H9 (cell line): ENCODE data around the gene HDAC3. TPM values are rescaled to one million over a fixed set of nuclear protein-coding genes. Genes with fewer than 3 reads are reported as not detected.

Source experiments
- DNase-seq: peaks from one replicate; pipeline ENCODE4 v3.0.0-alpha.2; 2017
- H2AFZ ChIP-seq: one replicate; pipeline ENCODE4 v1.6.1; 2013; ENCODE audit warnings: mild to moderate bottlenecking, low read length, control low read depth, moderate library complexity
- H2AK5ac ChIP-seq: 2 replicates; pipeline ENCODE4 v1.6.1; 2013; ENCODE audit warnings: low read length, control low read depth, mixed read lengths; ENCODE audit not compliant: insufficient read length
- H2BK120ac ChIP-seq: one replicate; pipeline ENCODE4 v1.6.1; 2013; ENCODE audit warnings: low read depth, mild to moderate bottlenecking, low read length, control low read depth, inconsistent platforms; ENCODE audit not compliant: poor library complexity, severe bottlenecking
- H2BK12ac ChIP-seq: 2 replicates; pipeline ENCODE4 v1.6.1; 2013; ENCODE audit warnings: low read length, control low read depth, mixed read lengths, low read depth; ENCODE audit not compliant: insufficient read length
- H2BK15ac ChIP-seq: 2 replicates; pipeline ENCODE4 v1.6.1; 2013; ENCODE audit warnings: low read depth, low read length, control low read depth
- H2BK20ac ChIP-seq: one replicate; pipeline ENCODE4 v1.6.1; 2013; ENCODE audit warnings: low read depth, mild to moderate bottlenecking, low read length, control low read depth, inconsistent platforms; ENCODE audit not compliant: poor library complexity, severe bottlenecking
- H2BK5ac ChIP-seq: 2 replicates; pipeline ENCODE4 v1.6.1; 2013; ENCODE audit warnings: low read length, control low read depth, mixed read lengths; ENCODE audit not compliant: insufficient read length
- H3K14ac ChIP-seq: 2 replicates; pipeline ENCODE4 v1.6.1; 2013; ENCODE audit warnings: low read length, control low read depth; ENCODE audit not compliant: insufficient read depth
- H3K18ac ChIP-seq: 2 replicates; pipeline ENCODE4 v1.6.1; 2013; ENCODE audit warnings: low read depth, mild to moderate bottlenecking, mixed read lengths, low read length, control low read depth; ENCODE audit not compliant: insufficient read length
- H3K23ac ChIP-seq: 2 replicates; pipeline ENCODE4 v1.6.1; 2013; ENCODE audit warnings: low read length, control low read depth, mixed read lengths, low read depth; ENCODE audit not compliant: insufficient read length
- H3K23me2 ChIP-seq: 2 replicates; pipeline ENCODE4 v1.6.1; 2013; ENCODE audit warnings: low read depth, mild to moderate bottlenecking, mixed read lengths, low read length, control low read depth; ENCODE audit not compliant: insufficient read length, poor library complexity, severe bottlenecking
- H3K27ac ChIP-seq: 2 replicates; pipeline ENCODE4 v1.5.1; 2013; ENCODE audit warnings: low read length, control low read depth, mixed read lengths, low read depth; ENCODE audit not compliant: insufficient read length
- H3K27me3 ChIP-seq: 2 replicates; pipeline ENCODE4 v1.6.1; 2013; ENCODE audit warnings: low read length, control low read depth, inconsistent platforms; ENCODE audit not compliant: insufficient read depth
- H3K4ac ChIP-seq: 2 replicates; pipeline ENCODE4 v1.6.1; 2013; ENCODE audit warnings: low read depth, mild to moderate bottlenecking, control low read depth, inconsistent platforms, low read length, moderate library complexity
- H3K4me1 ChIP-seq: 2 replicates; pipeline ENCODE4 v1.6.1; 2013; ENCODE audit warnings: low read length, control low read depth, inconsistent platforms; ENCODE audit not compliant: insufficient read depth
- H3K4me2 ChIP-seq: 2 replicates; pipeline ENCODE4 v1.6.1; 2013; ENCODE audit warnings: low read length, control low read depth, mixed read lengths; ENCODE audit not compliant: insufficient read length, insufficient read depth
- H3K56ac ChIP-seq: 2 replicates; pipeline ENCODE4 v1.6.1; 2013; ENCODE audit warnings: low read depth, mild to moderate bottlenecking, mixed read lengths, low read length, control low read depth; ENCODE audit not compliant: insufficient read length
- H3K79me1 ChIP-seq: 2 replicates; pipeline ENCODE4 v1.6.1; 2013; ENCODE audit warnings: low read depth, mild to moderate bottlenecking, moderate library complexity, low read length, control low read depth, inconsistent platforms; ENCODE audit not compliant: insufficient read depth, poor library complexity, severe bottlenecking
- H3K79me2 ChIP-seq: 2 replicates; pipeline ENCODE4 v1.6.1; 2013; ENCODE audit warnings: low read length, control low read depth, inconsistent platforms; ENCODE audit not compliant: insufficient read depth
- H3K9ac ChIP-seq: 2 replicates; pipeline ENCODE4 v1.6.1; 2013; ENCODE audit warnings: low read length, control low read depth, mixed read lengths; ENCODE audit not compliant: insufficient read length; ENCODE audit errors: extremely low read depth
- H3K9me3 ChIP-seq: one replicate; pipeline ENCODE4 v1.6.1; 2013; ENCODE audit warnings: low read depth, low read length, inconsistent platforms; ENCODE audit not compliant: control insufficient read depth
- H3T11ph ChIP-seq: one replicate; pipeline ENCODE4 v1.6.1; 2013; ENCODE audit warnings: mild to moderate bottlenecking, low read length, control low read depth, inconsistent platforms
- H4K20me1 ChIP-seq: one replicate; pipeline ENCODE4 v1.6.1; 2013; ENCODE audit not compliant: control insufficient read depth, insufficient read length, insufficient read depth
- H4K5ac ChIP-seq: 2 replicates; pipeline ENCODE4 v1.6.1; 2013; ENCODE audit warnings: low read depth, mild to moderate bottlenecking, mixed read lengths, low read length, control low read depth; ENCODE audit not compliant: insufficient read length
- H4K8ac ChIP-seq: replicated peaks from 2 replicates; pipeline ENCODE4 v1.6.1; 2013; ENCODE audit warnings: low read length, control low read depth, mixed read lengths, low read depth; ENCODE audit not compliant: insufficient read length
- H4K91ac ChIP-seq: 2 replicates; pipeline ENCODE4 v1.6.1; 2013; ENCODE audit warnings: low read depth, mild to moderate bottlenecking, moderate library complexity, mixed read lengths, low read length, control low read depth; ENCODE audit not compliant: insufficient read length
- H3K27ac Mint-ChIP-seq, 3 experiments: 2 replicates in 2 of 3; 3 replicates in 1 of 3; pipeline ENCODE4 v1.8.0; 2020 to 2021; ENCODE audit warnings: mixed read lengths in 3 of 3, mild to moderate bottlenecking in 1 of 3, moderate library complexity in 1 of 3
- H3K27me3 Mint-ChIP-seq: 2 replicates; pipeline ENCODE4 v1.8.0; 2021; ENCODE audit warnings: low read depth, mild to moderate bottlenecking, moderate library complexity, mixed read lengths
- H3K36me3 Mint-ChIP-seq, 3 experiments: 2 replicates in 2 of 3; 3 replicates in 1 of 3; pipeline ENCODE4 v1.8.0; 2020 to 2021; ENCODE audit warnings: low read depth in 3 of 3, mixed read lengths in 3 of 3; ENCODE audit not compliant: insufficient read depth in 1 of 3
- H3K4me1 Mint-ChIP-seq, 2 experiments: 2 replicates each; pipeline ENCODE4 v1.8.0; 2020; ENCODE audit warnings: mixed read lengths in 2 of 2
- H3K4me3 Mint-ChIP-seq, 2 experiments: 2 replicates in 1 of 2; 3 replicates in 1 of 2; pipeline ENCODE4 v1.8.0; 2020 to 2021; ENCODE audit warnings: mild to moderate bottlenecking in 2 of 2, mixed read lengths in 2 of 2, moderate library complexity in 1 of 2
- H3K9me3 Mint-ChIP-seq, 2 experiments: 2 replicates in 1 of 2; 3 replicates in 1 of 2; pipeline ENCODE4 v1.8.0; 2020; ENCODE audit warnings: mild to moderate bottlenecking in 2 of 2, mixed read lengths in 2 of 2, moderate library complexity in 1 of 2
- CTCF ChIP-seq: fragments of 200-600 bp; sonication (generic); conservative IDR thresholded peaks from 3 replicates; pipeline ENCODE4 v1.8.0; 2021; ENCODE audit warnings: antibody characterized with exemption, mild to moderate bottlenecking
- WGBS: extraction: QIAGEN DNeasy Blood & Tissue Kit; methylation state at CpG from one replicate; pipeline ENCODE4 v1.1.7; 2013; ENCODE audit warnings: missing lambda C conversion rate, low lambda C conversion rate, mixed read lengths; ENCODE audit not compliant: insufficient read length; ENCODE audit errors: extremely low coverage; 5-methylcytosine and 5-hydroxymethylcytosine counted together
- total RNA-seq: library from RNA; stranded (reverse); gene quantifications from 2 replicates; pipeline ENCODE4 v1.2.1, GENCODE V29; 2021

Gene HDAC3
- total RNA-seq, 1 experiment from 2014 or later = 98.3 TPM

DNA sequence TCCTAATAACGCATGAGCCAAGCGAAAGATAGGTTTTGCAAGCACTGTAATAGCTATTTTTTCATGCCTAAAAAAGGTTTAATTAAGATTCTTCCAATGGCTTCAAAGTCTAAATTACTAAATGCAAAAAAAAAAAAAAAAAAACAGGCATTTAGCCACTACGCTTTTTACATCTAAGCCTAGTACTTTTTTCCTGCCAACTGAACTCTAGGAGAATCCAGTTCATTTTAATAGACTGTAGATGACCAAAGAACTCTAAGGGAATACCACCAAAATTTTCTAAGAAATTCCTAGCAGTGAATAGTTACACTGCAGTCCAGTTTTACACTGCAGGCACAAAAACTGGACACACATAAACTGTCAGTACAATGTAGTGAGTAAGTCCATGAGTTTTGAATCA lies 27.6 kb downstream of the HDAC3 start:
- no peaks in the 10 kb centered on the region for H4K20me1 ChIP-seq
- no peak overlapping the region for H3K23ac ChIP-seq
- DNase-seq = no peak
- Mint-ChIP-seq H3K27ac (no peak overlapping the region), H3K4me1 (peaks cover 22 to 30% of the 10 kb centered on the region in 2 experiments), H3K4me3 (no peak overlapping the region), H3K27me3 (no peaks in the 10 kb centered on the region), H3K36me3 (peaks cover 0 to 12% (median 10%) of the 10 kb centered on the region in 3 experiments; a peak in 3 of 7 replicates), H3K9me3 (no peaks in the 10 kb centered on the region)
- H3K23me2 ChIP-seq = no peaks in the 10 kb centered on the region
- H2BK5ac ChIP-seq = no peak overlapping the region
- H4K5ac ChIP-seq = no peak overlapping the region
- H3K4me1 ChIP-seq = peaks cover 3% of the 10 kb centered on the region
- H3K56ac ChIP-seq = no peak overlapping the region
- H3K27ac ChIP-seq = no peak overlapping the region
- H3K14ac ChIP-seq = no peak overlapping the region
- H2BK120ac ChIP-seq = no peak overlapping the region
- H3K18ac ChIP-seq = no peak overlapping the region
- no CpG with 5 or more reads among the region's 3 CpGs for WGBS
- H2BK15ac ChIP-seq = no peak overlapping the region
- no peaks in the 10 kb centered on the region for H3K27me3 ChIP-seq
- H3T11ph ChIP-seq = no peak overlapping the region
- no peak overlapping the region for H3K4ac ChIP-seq
- no peak overlapping the region for H2BK12ac ChIP-seq
- no peaks in the 10 kb centered on the region for H3K9me3 ChIP-seq
- H4K91ac ChIP-seq = no peak overlapping the region
- no peaks in the 10 kb centered on the region for H3K79me1 ChIP-seq
- no peak overlapping the region for H2BK20ac ChIP-seq
- peaks cover 15% of the 10 kb centered on the region; the same call in 1 of the 2 replicates for H3K79me2 ChIP-seq
- no peak overlapping the region for H3K4me2 ChIP-seq
- H4K8ac ChIP-seq = no peak overlapping the region
- no peak overlapping the region for H3K9ac ChIP-seq
- no peak overlapping the region for H2AK5ac ChIP-seq
- H2AFZ ChIP-seq = no peak overlapping the region
- TF ChIP-seq CTCF = no peak
